ENCODE data around the gene PDE1A. TPM values are rescaled to one million over a fixed set of nuclear protein-coding genes. Genes with fewer than 3 reads are reported as not detected.

PDE1A gene
- total RNA-seq, 1 experiment from 2014 or later: 0.15 TPM

- no peak for DNase-seq
- no peak overlapping the region for H3K9ac ChIP-seq (ENCODE audit: low read length)
- no peak overlapping the region for H3K4me2 ChIP-seq (ENCODE audit: low read depth, low read length, poor library complexity, severe bottlenecking)
- H3K27ac ChIP-seq (ENCODE audit: low read length): no peak overlapping the region
- no peak overlapping the region for H3K4me3 ChIP-seq (ENCODE audit: low read length)
- no peaks in the 10 kb centered on the region for H3K36me3 ChIP-seq (ENCODE audit: insufficient read depth, low read length)
- no peaks in the 10 kb centered on the region for H3K79me2 ChIP-seq (ENCODE audit: low read length)
- no peaks in the 10 kb centered on the region for H3K9me3 ChIP-seq (ENCODE audit: low read length)
- H3K27me3 ChIP-seq (ENCODE audit: low read length): no peaks in the 10 kb centered on the region
- no peak overlapping the region for H2AFZ ChIP-seq (ENCODE audit: low read length)
- H3K9me2 ChIP-seq (replicated peaks; ENCODE audit: insufficient read depth, low read length): no peaks in the 10 kb centered on the region
- H4K20me1 ChIP-seq (ENCODE audit: insufficient read depth, low read depth, low read length): no peaks in the 10 kb centered on the region
- H3K4me1 ChIP-seq (ENCODE audit: low read length): no peaks in the 10 kb centered on the region
Measured at GRCh38 chr2:182360663-182361260, 66.1 kb downstream of the PDE1A start.

GRCh38 chr2:182359990-182360662 lies 66.7 kb downstream of the PDE1A start:
- Histone ChIP-seq H2AFZ (ENCODE audit: low read length) (no peak overlapping the region), H3K36me3 (ENCODE audit: insufficient read depth, low read length) (no peaks in the 10 kb centered on the region), H3K4me2 (ENCODE audit: low read depth, low read length, poor library complexity, severe bottlenecking) (no peak overlapping the region), H3K4me3 (ENCODE audit: low read length) (no peak overlapping the region), H3K4me1 (ENCODE audit: low read length) (no peaks in the 10 kb centered on the region), H3K27ac (ENCODE audit: low read length) (no peak overlapping the region), H4K20me1 (ENCODE audit: insufficient read depth, low read depth, low read length) (no peaks in the 10 kb centered on the region), H3K79me2 (ENCODE audit: low read length) (no peaks in the 10 kb centered on the region), H3K9ac (ENCODE audit: low read length) (no peak overlapping the region), H3K9me3 (ENCODE audit: low read length) (no peaks in the 10 kb centered on the region), H3K27me3 (ENCODE audit: low read length) (no peaks in the 10 kb centered on the region), H3K9me2 (replicated peaks; ENCODE audit: insufficient read depth, low read length) (no peaks in the 10 kb centered on the region)
- DNase-seq: no peak

GRCh38 chr2:182359027-182359989 lies 67.5 kb downstream of the PDE1A start:
- Histone ChIP-seq H3K4me1 (ENCODE audit: low read length) (no peaks in the 10 kb centered on the region), H3K79me2 (ENCODE audit: low read length) (no peaks in the 10 kb centered on the region), H3K4me2 (ENCODE audit: low read depth, low read length, poor library complexity, severe bottlenecking) (no peak overlapping the region), H4K20me1 (ENCODE audit: insufficient read depth, low read depth, low read length) (no peaks in the 10 kb centered on the region), H3K36me3 (ENCODE audit: insufficient read depth, low read length) (no peaks in the 10 kb centered on the region), H3K4me3 (ENCODE audit: low read length) (no peak overlapping the region), H3K9ac (ENCODE audit: low read length) (no peak overlapping the region), H3K27ac (ENCODE audit: low read length) (no peak overlapping the region), H3K9me3 (ENCODE audit: low read length) (no peaks in the 10 kb centered on the region), H3K27me3 (ENCODE audit: low read length) (no peaks in the 10 kb centered on the region), H3K9me2 (replicated peaks; ENCODE audit: insufficient read depth, low read length) (no peaks in the 10 kb centered on the region), H2AFZ (ENCODE audit: low read length) (no peak overlapping the region)
- DNase-seq: no peak

- no peak overlapping the region for H3K4me3 ChIP-seq (ENCODE audit: low read length)
- no peaks in the 10 kb centered on the region for H3K27me3 ChIP-seq (ENCODE audit: low read length)
- H3K9ac ChIP-seq (ENCODE audit: low read length): no peak overlapping the region
- H3K79me2 ChIP-seq (ENCODE audit: low read length): no peaks in the 10 kb centered on the region
- H3K27ac ChIP-seq (ENCODE audit: low read length): no peak overlapping the region
- no peaks in the 10 kb centered on the region for H4K20me1 ChIP-seq (ENCODE audit: insufficient read depth, low read depth, low read length)
- H3K9me2 ChIP-seq (replicated peaks; ENCODE audit: insufficient read depth, low read length): no peaks in the 10 kb centered on the region
- no peaks in the 10 kb centered on the region for H3K9me3 ChIP-seq (ENCODE audit: low read length)
- H3K4me1 ChIP-seq (ENCODE audit: low read length): no peaks in the 10 kb centered on the region
- no peaks in the 10 kb centered on the region for H3K36me3 ChIP-seq (ENCODE audit: insufficient read depth, low read length)
- DNase-seq: no peak
- H2AFZ ChIP-seq (ENCODE audit: low read length): no peak overlapping the region
- no peak overlapping the region for H3K4me2 ChIP-seq (ENCODE audit: low read depth, low read length, poor library complexity, severe bottlenecking)
Measured at GRCh38 chr2:182358601-182359000, 68.2 kb downstream of the PDE1A start.

GRCh38 chr2:182355815-182356214 lies 71.0 kb downstream of the PDE1A start:
- H3K9ac ChIP-seq (ENCODE audit: low read length): no peak overlapping the region
- DNase-seq: no peak
- no peak overlapping the region for H2AFZ ChIP-seq (ENCODE audit: low read length)
- no peaks in the 10 kb centered on the region for H3K9me2 ChIP-seq (replicated peaks; ENCODE audit: insufficient read depth, low read length)
- H3K4me1 ChIP-seq (ENCODE audit: low read length): no peaks in the 10 kb centered on the region
- no peaks in the 10 kb centered on the region for H4K20me1 ChIP-seq (ENCODE audit: insufficient read depth, low read depth, low read length)
- H3K4me2 ChIP-seq (ENCODE audit: low read depth, low read length, poor library complexity, severe bottlenecking): no peak overlapping the region
- H3K9me3 ChIP-seq (ENCODE audit: low read length): no peaks in the 10 kb centered on the region
- H3K4me3 ChIP-seq (ENCODE audit: low read length): no peak overlapping the region
- no peaks in the 10 kb centered on the region for H3K27me3 ChIP-seq (ENCODE audit: low read length)
- H3K79me2 ChIP-seq (ENCODE audit: low read length): no peaks in the 10 kb centered on the region
- no peaks in the 10 kb centered on the region for H3K36me3 ChIP-seq (ENCODE audit: insufficient read depth, low read length)
- no peak overlapping the region for H3K27ac ChIP-seq (ENCODE audit: low read length)

- no peak overlapping the region for H3K4me3 ChIP-seq (ENCODE audit: low read length)
- no peaks in the 10 kb centered on the region for H3K36me3 ChIP-seq (ENCODE audit: insufficient read depth, low read length)
- no peaks in the 10 kb centered on the region for H3K9me2 ChIP-seq (replicated peaks; ENCODE audit: insufficient read depth, low read length)
- H3K4me1 ChIP-seq (ENCODE audit: low read length): no peaks in the 10 kb centered on the region
- no peaks in the 10 kb centered on the region for H4K20me1 ChIP-seq (ENCODE audit: insufficient read depth, low read depth, low read length)
- H3K9me3 ChIP-seq (ENCODE audit: low read length): no peaks in the 10 kb centered on the region
- H3K79me2 ChIP-seq (ENCODE audit: low read length): no peaks in the 10 kb centered on the region
- no peak overlapping the region for H2AFZ ChIP-seq (ENCODE audit: low read length)
- no peak for DNase-seq
- H3K27ac ChIP-seq (ENCODE audit: low read length): no peak overlapping the region
- no peak overlapping the region for H3K4me2 ChIP-seq (ENCODE audit: low read depth, low read length, poor library complexity, severe bottlenecking)
- H3K27me3 ChIP-seq (ENCODE audit: low read length): no peaks in the 10 kb centered on the region
- no peak overlapping the region for H3K9ac ChIP-seq (ENCODE audit: low read length)
Measured at GRCh38 chr2:182351427-182351826, 75.4 kb downstream of the PDE1A start.

- no peaks in the 10 kb centered on the region for H3K36me3 ChIP-seq (ENCODE audit: insufficient read depth, low read length)
- H3K9me2 ChIP-seq (replicated peaks; ENCODE audit: insufficient read depth, low read length): no peaks in the 10 kb centered on the region
- no peaks in the 10 kb centered on the region for H3K4me1 ChIP-seq (ENCODE audit: low read length)
- no peak overlapping the region for H3K4me3 ChIP-seq (ENCODE audit: low read length)
- H3K79me2 ChIP-seq (ENCODE audit: low read length): no peaks in the 10 kb centered on the region
- no peaks in the 10 kb centered on the region for H3K27me3 ChIP-seq (ENCODE audit: low read length)
- no peak overlapping the region for H3K4me2 ChIP-seq (ENCODE audit: low read depth, low read length, poor library complexity, severe bottlenecking)
- DNase-seq: no peak
- no peaks in the 10 kb centered on the region for H4K20me1 ChIP-seq (ENCODE audit: insufficient read depth, low read depth, low read length)
- H3K27ac ChIP-seq (ENCODE audit: low read length): no peak overlapping the region
- H3K9ac ChIP-seq (ENCODE audit: low read length): no peak overlapping the region
- H3K9me3 ChIP-seq (ENCODE audit: low read length): no peaks in the 10 kb centered on the region
- H2AFZ ChIP-seq (ENCODE audit: low read length): no peak overlapping the region
Measured at GRCh38 chr2:182349268-182349667, 77.6 kb downstream of the PDE1A start.

- no peak overlapping the region for H2AFZ ChIP-seq (ENCODE audit: low read length)
- no peaks in the 10 kb centered on the region for H3K79me2 ChIP-seq (ENCODE audit: low read length)
- no peak for DNase-seq
- no peak overlapping the region for H3K4me3 ChIP-seq (ENCODE audit: low read length)
- no peak overlapping the region for H3K27ac ChIP-seq (ENCODE audit: low read length)
- H3K27me3 ChIP-seq (ENCODE audit: low read length): no peaks in the 10 kb centered on the region
- no peak overlapping the region for H3K9ac ChIP-seq (ENCODE audit: low read length)
- H3K9me3 ChIP-seq (ENCODE audit: low read length): no peaks in the 10 kb centered on the region
- H3K9me2 ChIP-seq (replicated peaks; ENCODE audit: insufficient read depth, low read length): no peaks in the 10 kb centered on the region
- no peaks in the 10 kb centered on the region for H3K4me1 ChIP-seq (ENCODE audit: low read length)
- no peaks in the 10 kb centered on the region for H4K20me1 ChIP-seq (ENCODE audit: insufficient read depth, low read depth, low read length)
- H3K4me2 ChIP-seq (ENCODE audit: low read depth, low read length, poor library complexity, severe bottlenecking): no peak overlapping the region
- H3K36me3 ChIP-seq (ENCODE audit: insufficient read depth, low read length): no peaks in the 10 kb centered on the region
Measured at GRCh38 chr2:182345384-182345783, 81.5 kb downstream of the PDE1A start.

All from Karpas-422 (cell line).